A549 (cell line): ENCODE results near the gene GALNT18. TPM values are rescaled to one million over a fixed set of nuclear protein-coding genes. Genes with fewer than 3 reads are reported as not detected.

Experiments
- ATAC-seq, 2 experiments: fragments of 200-7000 bp in 1 of 2; fragments of >200 bp in 1 of 2; cut with Nextera tagmentation in 1 of 2; cut with Tn5 transposase in 1 of 2; 3 replicates each; pipeline versions ENCODE4 v1.8.0 to v1.9.1; 2018 to 2020; ENCODE audit warnings: mild to moderate bottlenecking in 1 of 2, moderate library complexity in 1 of 2
- CTCF ChIA-PET: fragments of 300-600 bp; sonication (Branson Sonifier 250); formaldehyde crosslinking; extraction: SDS; loops from one replicate; lab custom pipeline; 2021; ENCODE audit warnings: antibody characterized with exemption, inconsistent platforms; lab: Yijun Ruan, JAX
- POLR2A ChIA-PET: fragments of 350-600 bp; formaldehyde crosslinking; extraction: SDS; loops from one replicate; lab custom pipeline; 2021; ENCODE audit warnings: antibody characterized with exemption, inconsistent platforms; lab: Yijun Ruan, JAX
- DNase-seq, 2 experiments: peaks; one replicate each; pipeline versions ENCODE4 v3.0.0 to v3.0.0-alpha.2; 2011 to 2016; ENCODE audit warnings: low read depth in 1 of 2, low spot score in 1 of 2
- FAIRE-seq: peaks from 2 replicates; lab custom pipeline; 2011; peaks lifted over from hg19 to GRCh38; lab: Jason Lieb, UNC
- H3K27ac ChIP-seq, 2 experiments: fragments of >200 bp; sonication (Bioruptor Twin); formaldehyde crosslinking; 3 replicates each; pipeline ENCODE4 v1.5.1; 2016 to 2017
- H3K4me1 ChIP-seq: fragments of >200 bp; sonication (Bioruptor Twin); formaldehyde crosslinking; 3 replicates; pipeline ENCODE4 v1.6.1; 2016
- H3K4me2 ChIP-seq: fragments of >200 bp; sonication (Bioruptor Twin); formaldehyde crosslinking; 3 replicates; pipeline ENCODE4 v1.6.1; 2016
- H3K4me3 ChIP-seq: fragments of >200 bp; sonication (Bioruptor Twin); formaldehyde crosslinking; 3 replicates; pipeline ENCODE4 v1.5.1; 2016
- H3K9me3 ChIP-seq: fragments of >200 bp; sonication (Bioruptor Twin); formaldehyde crosslinking; 3 replicates; pipeline ENCODE4 v1.6.1; 2016
- CBX8 ChIP-seq: fragments of 200-600 bp; sonication (generic); IDR thresholded peaks from 2 replicates; pipeline ENCODE4 v1.6.1; 2016
- CHD2 ChIP-seq: fragments of 150-350 bp; IDR thresholded peaks from 2 replicates; pipeline ENCODE4 v1.6.1; 2014; ENCODE audit warnings: low read length; ENCODE audit not compliant: partially characterized antibody
- CHD4 ChIP-seq: fragments of 200-600 bp; sonication (generic); IDR thresholded peaks from 2 replicates; pipeline ENCODE4 v1.6.1; 2016; ENCODE audit warnings: antibody characterized with exemption, mild to moderate bottlenecking, borderline replicate concordance
- CTCF ChIP-seq: fragments of >200 bp; sonication (Bioruptor Twin); formaldehyde crosslinking; IDR thresholded peaks from 3 replicates; pipeline ENCODE4 v1.5.1; 2016
- EHF ChIP-seq: fragments of 250-450 bp; sonication (Bioruptor Pico); IDR thresholded peaks from 2 replicates; pipeline ENCODE4 v1.5.0; 2020; ENCODE audit warnings: mild to moderate bottlenecking
- ELK1 ChIP-seq: fragments of 150-350 bp; IDR thresholded peaks from 2 replicates; pipeline ENCODE4 v1.6.1; 2014; ENCODE audit warnings: low read depth, mild to moderate bottlenecking, low read length
- ESRRA ChIP-seq: fragments of 150-350 bp; IDR thresholded peaks from 2 replicates; pipeline ENCODE4 v1.6.1; 2014; ENCODE audit warnings: mild to moderate bottlenecking, low read length, borderline replicate concordance
- FOSL2 ChIP-seq, 2 experiments: fragments of 450-650 bp in 1 of 2; fragments of >200 bp in 1 of 2; sonication (Bioruptor Twin) in 1 of 2; formaldehyde crosslinking; IDR thresholded peaks; 2 replicates each; pipeline versions ENCODE4 v1.5.0 to v1.6.1; 2016 to 2020; ENCODE audit warnings: mild to moderate bottlenecking in 1 of 2, moderate library complexity in 1 of 2
- GATA3 ChIP-seq: IDR thresholded peaks from 2 replicates; pipeline ENCODE4 v1.6.1; 2012; ENCODE audit warnings: borderline replicate concordance
- HOXA7 ChIP-seq: fragments of 250-450 bp; sonication (Bioruptor Pico); IDR thresholded peaks from 2 replicates; pipeline ENCODE4 v1.5.0; 2020; ENCODE audit warnings: mild to moderate bottlenecking, moderate library complexity
- JUN ChIP-seq, 2 experiments: fragments of >200 bp; sonication (Bioruptor Twin); formaldehyde crosslinking; IDR thresholded peaks; 2 replicates in 1 of 2; 3 replicates in 1 of 2; pipeline ENCODE4 v1.6.1; 2016 to 2017
- JUNB ChIP-seq: fragments of >200 bp; sonication (Bioruptor Twin); formaldehyde crosslinking; IDR thresholded peaks from 2 replicates; pipeline ENCODE4 v1.6.1; 2016
- MAZ ChIP-seq: fragments of 150-350 bp; IDR thresholded peaks from 2 replicates; pipeline ENCODE4 v1.6.1; 2014; ENCODE audit warnings: antibody characterized with exemption, low read depth, low read length, borderline replicate concordance
- MYC ChIP-seq: IDR thresholded peaks from 2 replicates; pipeline ENCODE4 v1.6.1; 2012; ENCODE audit warnings: mild to moderate bottlenecking, inconsistent platforms, low read length, improper control_type of control experiment, borderline replicate concordance
- PBX3 ChIP-seq: IDR thresholded peaks from 2 replicates; pipeline ENCODE4 v1.6.1; 2012
- POLR2A ChIP-seq: IDR thresholded peaks from 2 replicates; pipeline ENCODE4 v1.6.1; 2012; ENCODE audit warnings: mild to moderate bottlenecking, low read length
- RAD21 ChIP-seq, 2 experiments: fragments of >200 bp in 1 of 2; sonication (Bioruptor Twin) in 1 of 2; formaldehyde crosslinking in 1 of 2; IDR thresholded peaks in 1 of 2; conservative IDR thresholded peaks in 1 of 2; 2 replicates in 1 of 2; 3 replicates in 1 of 2; pipeline ENCODE4 v1.6.1; 2012 to 2018; ENCODE audit warnings: inconsistent platforms in 1 of 2
- RARB ChIP-seq: fragments of 250-450 bp; sonication (Bioruptor Pico); IDR thresholded peaks from 2 replicates; pipeline ENCODE4 v1.8.0; 2021; ENCODE audit warnings: mild to moderate bottlenecking, moderate library complexity
- RCOR1 ChIP-seq: fragments of 150-350 bp; IDR thresholded peaks from 2 replicates; pipeline ENCODE4 v1.6.1; 2014; ENCODE audit warnings: antibody characterized with exemption, low read length, low read depth
- RNF2 ChIP-seq: fragments of 200-600 bp; sonication (generic); IDR thresholded peaks from 2 replicates; pipeline ENCODE4 v1.6.1; 2016; ENCODE audit warnings: low read depth, mild to moderate bottlenecking, antibody characterized with exemption, moderate library complexity, borderline replicate concordance
- SMC3 ChIP-seq: fragments of >200 bp; sonication (Bioruptor Twin); formaldehyde crosslinking; IDR thresholded peaks from 3 replicates; pipeline ENCODE4 v1.6.1; 2018; ENCODE audit warnings: inconsistent platforms
- SREBF2 ChIP-seq: fragments of 450-650 bp; IDR thresholded peaks from 2 replicates; pipeline ENCODE4 v1.6.1; 2014; ENCODE audit warnings: mild to moderate bottlenecking, moderate library complexity
- TFCP2L1 ChIP-seq: fragments of 250-450 bp; sonication (Bioruptor Pico); IDR thresholded peaks from 2 replicates; pipeline ENCODE4 v1.5.0; 2021; ENCODE audit warnings: mild to moderate bottlenecking
- ZSCAN20 ChIP-seq: fragments of 250-450 bp; sonication (Bioruptor Pico); IDR thresholded peaks from 2 replicates; pipeline ENCODE4 v1.8.0; 2022; ENCODE audit warnings: mild to moderate bottlenecking, moderate library complexity
- WGBS: methylation state at CpG from one replicate; pipeline ENCODE4 v1.1.6; 2017; ENCODE audit errors: missing lambda C conversion rate; 5-methylcytosine and 5-hydroxymethylcytosine counted together
- polyA minus RNA-seq: library from RNA; depleted of rRNA, polyadenylated mRNA; stranded (reverse); fragments of >200 nt; gene quantifications from 2 replicates; pipeline ENCODE4 v1.2.3, GENCODE V29; 2011; rRNA and poly(A)+ RNA removed
- polyA plus RNA-seq, 4 experiments: library from polyadenylated mRNA; depleted of rRNA in 3 of 4; stranded (reverse); fragments of >200 nt; fragmentation: RNase III in 1 of 4; extraction: RNeasy Plus Mini Kit Qiagen cat#74134 plus additional on column Dnase treatment in 1 of 4; gene quantifications; 2 replicates in 3 of 4; 3 replicates in 1 of 4; pipeline ENCODE4 v1.2.3, GENCODE V29; 2011 to 2017
- TF ChIP-seq, protein P1 (sequence below): IDR thresholded peaks from 2 replicates; pipeline ENCODE4 v1.6.1; 2012
- TF ChIP-seq, protein P2 (sequence below): IDR thresholded peaks from 2 replicates; pipeline ENCODE4 v1.6.1; 2012; ENCODE audit warnings: low read depth, borderline replicate concordance
- TF ChIP-seq, protein P3 (sequence below): fragments of >200 bp; sonication (Bioruptor Twin); formaldehyde crosslinking; IDR thresholded peaks from 2 replicates; pipeline ENCODE4 v1.6.1; 2016

Gene GALNT18
- polyA plus RNA-seq (2011; rRNA removed) (6.7 TPM in 2 replicates), polyA plus RNA-seq (2017; fragmentation: RNase III; extraction: RNeasy Plus Mini Kit Qiagen cat#74134 plus additional on column Dnase treatment) (15.9 to 20.8 TPM (median 16.1 TPM) in 3 replicates), polyA minus RNA-seq (7.8 and 10.3 TPM in 2 replicates)
- polyA plus RNA-seq (2012; cell fraction: cytosol; rRNA removed), result 19.0 and 21.8 TPM in 2 replicates
- polyA plus RNA-seq (2012; cell fraction: nucleus; rRNA removed), result 25.0 and 26.9 TPM in 2 replicates

GRCh38 chr11:11621573-11622339, at the start of gene GALNT18:
Gene GALNT18 (minus strand): TSS chr11:11622005.
- peaks cover 31% of the 10 kb centered on the region for H3K4me1 ChIP-seq
- no peaks in the 10 kb centered on the region for H3K9me3 ChIP-seq
- ChIA-PET POLR2A (interaction anchor here (0.7 to 2.7 kb wide), 11 partner anchors 12 to 871 kb away, joined by 3 to 20 read pairs (median 5); partner anchors contain the start of genes CTR9 and EIF4G2), CTCF (interaction anchor here (0.6 to 5.1 kb wide), 17 partner anchors 11 to 688 kb away, joined by 3 to 34 read pairs (median 3); no protein-coding TSS in a partner anchor)
- H3K4me3 ChIP-seq, result peak within 1 kb of the TSS; percentile 56
- ATAC-seq, result peak; percentile 82 to 94
- peak; percentile 92 to 94 for DNase-seq
- peak within 1 kb of the TSS; percentile 100 for H3K4me2 ChIP-seq
- FAIRE-seq, result no peak
- peak within 1 kb of the TSS; percentile 83 to 90 for H3K27ac ChIP-seq
- peak; percentile 9 to 28; a peak in 1 of 5 replicates for TF ChIP-seq RAD21 (conservative IDR thresholded peaks at IDR 0.05 in 1 of 2, IDR thresholded peaks at IDR 0.05 in 1 of 2)
- no peak for TF ChIP-seq ZSCAN20
- peak; percentile 79 for TF ChIP-seq POLR2A
- TF ChIP-seq, protein P1, sequence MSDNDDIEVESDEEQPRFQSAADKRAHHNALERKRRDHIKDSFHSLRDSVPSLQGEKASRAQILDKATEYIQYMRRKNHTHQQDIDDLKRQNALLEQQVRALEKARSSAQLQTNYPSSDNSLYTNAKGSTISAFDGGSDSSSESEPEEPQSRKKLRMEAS, result peak; percentile 55
- peak; percentile 81; the same call in 1 of the 2 replicates for TF ChIP-seq RNF2
- TF ChIP-seq, protein P2, sequence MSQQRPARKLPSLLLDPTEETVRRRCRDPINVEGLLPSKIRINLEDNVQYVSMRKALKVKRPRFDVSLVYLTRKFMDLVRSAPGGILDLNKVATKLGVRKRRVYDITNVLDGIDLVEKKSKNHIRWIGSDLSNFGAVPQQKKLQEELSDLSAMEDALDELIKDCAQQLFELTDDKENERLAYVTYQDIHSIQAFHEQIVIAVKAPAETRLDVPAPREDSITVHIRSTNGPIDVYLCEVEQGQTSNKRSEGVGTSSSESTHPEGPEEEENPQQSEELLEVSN, result peak; percentile 45; the same call in 1 of the 2 replicates
- no peak for TF ChIP-seq JUNB
- TF ChIP-seq PBX3, result peak; percentile 92
- peak; percentile 26; the same call in 1 of the 3 replicates for TF ChIP-seq CTCF
- TF ChIP-seq MAZ, result 0 out of 2 replicates have a peak, but pooled peaks have one; percentile 19
- no peak for TF ChIP-seq FOSL2 (IDR thresholded peaks at IDR 0.05)
- no peak for TF ChIP-seq FOSL2 (CRISPR knock-in tag; IDR thresholded peaks at IDR 0.05)
- TF ChIP-seq SMC3, result peak; percentile 24; the same call in 2 of the 3 replicates
- no peak for TF ChIP-seq TFCP2L1 (CRISPR knock-in tag)
- TF ChIP-seq JUN (IDR thresholded peaks at IDR 0.05), result peak in 1 of 2 experiments; percentile 57; a peak in 1 of 5 replicates
- TF ChIP-seq MYC, result 0 out of 2 replicates have a peak, but pooled peaks have one; percentile 46
- WGBS, result 1% methylated on average over 27 of the region's 71 CpGs

DNA sequence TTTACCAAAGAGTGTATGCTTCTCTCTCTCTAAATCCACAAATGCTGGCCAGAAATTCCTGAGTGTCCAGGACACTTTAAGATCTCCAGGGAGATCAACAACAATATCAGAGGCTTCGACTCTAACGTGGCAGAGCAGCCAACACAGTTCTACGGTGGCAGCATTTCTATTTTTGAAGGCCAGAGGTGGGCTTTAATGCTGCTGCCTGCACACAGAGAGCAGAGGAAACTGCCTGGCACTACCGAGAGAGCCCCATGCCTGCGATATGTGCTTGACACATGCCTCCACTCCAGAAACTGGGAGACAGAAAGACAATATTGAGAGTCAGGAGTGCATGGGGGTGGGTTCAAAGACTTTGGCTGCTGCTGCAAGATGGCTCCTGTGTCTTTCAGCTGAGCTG, 48.8 kb upstream of the GALNT18 start:
- ChIA-PET CTCF (interaction anchor here (0.9 to 1.7 kb wide), 2 partner anchors 93 to 116 kb away, joined by 3 read pairs; no protein-coding TSS in a partner anchor), POLR2A (no interaction called here)
- 33% methylated on average over 5 of the region's 5 CpGs for WGBS
- Histone ChIP-seq H3K4me3 (no peak overlapping the region), H3K27ac (no peak overlapping the region), H3K4me2 (no peak overlapping the region), H3K4me1 (no peaks in the 10 kb centered on the region), H3K9me3 (peaks cover 12% of the 10 kb centered on the region)
- no peak for DNase-seq
- FAIRE-seq, result no peak
- ATAC-seq, result no peak
- no peak for TF ChIP-seq JUN (IDR thresholded peaks at IDR 0.05)
- TF ChIP-seq RARB (CRISPR knock-in tag), result no peak
- no peak for TF ChIP-seq ELK1
- no peak for TF ChIP-seq EHF (CRISPR knock-in tag)
- TF ChIP-seq ESRRA, result no peak
- TF ChIP-seq CHD2, result no peak
- TF ChIP-seq SREBF2, result no peak
- TF ChIP-seq HOXA7 (CRISPR knock-in tag), result no peak
- TF ChIP-seq CHD4, result no peak
- no peak for TF ChIP-seq RAD21 (conservative IDR thresholded peaks at IDR 0.05 in 1 of 2, IDR thresholded peaks at IDR 0.05 in 1 of 2)
- TF ChIP-seq SMC3, result no peak
- TF ChIP-seq, protein P1, result no peak
- TF ChIP-seq, protein P2, result no peak
- TF ChIP-seq, protein P3, sequence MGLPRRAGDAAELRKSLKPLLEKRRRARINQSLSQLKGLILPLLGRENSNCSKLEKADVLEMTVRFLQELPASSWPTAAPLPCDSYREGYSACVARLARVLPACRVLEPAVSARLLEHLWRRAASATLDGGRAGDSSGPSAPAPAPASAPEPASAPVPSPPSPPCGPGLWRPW, result no peak
- TF ChIP-seq RCOR1, result no peak
- no peak for TF ChIP-seq CBX8
- TF ChIP-seq JUNB, result no peak
- no peak for TF ChIP-seq RNF2
- no peak for TF ChIP-seq GATA3
